22Rv1 (cell line): ENCODE measurements around the gene TMEM255B.

Experiments
- CTCF ChIP-seq: fragments of 450-650 bp; IDR thresholded peaks from 2 replicates; pipeline ENCODE4 v1.5.1; 2017; ENCODE audit warnings: mild to moderate bottlenecking
- ZFX ChIP-seq: fragments of 450-650 bp; IDR thresholded peaks from 2 replicates; pipeline ENCODE4 v1.6.1; 2017; ENCODE audit warnings: antibody characterized with exemption, borderline replicate concordance

GRCh38 chr13:113839536-113840204, 80.6 kb downstream of the TMEM255B start:
- TF ChIP-seq CTCF (no peak), ZFX (no peak)
